Chondrocyte (in vitro differentiated cells): ENCODE data around the gene SESN3. TPM values are rescaled to one million over a fixed set of nuclear protein-coding genes. Genes with fewer than 3 reads are reported as not detected.
"Not testable (repeated sequence)": the region's sequence is repeated elsewhere in the genome, so short reads cannot be mapped to it uniquely, and the experiment has no call there.

Source experiments
- DNase-seq: peaks from one replicate; pipeline ENCODE4 v3.0.0; 2021; ENCODE audit warnings: mixed read lengths, low spot score
- H3K27ac Mint-ChIP-seq: one replicate; pipeline ENCODE4 v1.8.0; 2021; ENCODE audit warnings: mild to moderate bottlenecking, moderate library complexity, mixed read lengths; ENCODE audit not compliant: unreplicated experiment
- H3K27me3 Mint-ChIP-seq: 2 replicates; pipeline ENCODE4 v1.8.0; 2021; ENCODE audit warnings: low read depth, mixed read lengths
- H3K36me3 Mint-ChIP-seq: 2 replicates; pipeline ENCODE4 v1.8.0; 2021; ENCODE audit warnings: low read depth, mixed read lengths
- H3K4me1 Mint-ChIP-seq: 2 replicates; pipeline ENCODE4 v1.8.0; 2021; ENCODE audit warnings: low read depth, mild to moderate bottlenecking, mixed read lengths
- H3K4me3 Mint-ChIP-seq: one replicate; pipeline ENCODE4 v1.8.0; 2021; ENCODE audit warnings: mild to moderate bottlenecking, moderate library complexity, mixed read lengths; ENCODE audit not compliant: unreplicated experiment
- H3K9me3 Mint-ChIP-seq: 2 replicates; pipeline ENCODE4 v1.8.0; 2021; ENCODE audit warnings: low read depth, mixed read lengths
- total RNA-seq: library from RNA; stranded (reverse); gene quantifications from 3 replicates; pipeline ENCODE4 v1.2.1, GENCODE V29; 2021
- TF ChIP-seq, protein P1 (sequence below): fragments of 200-600 bp; sonication (generic); IDR thresholded peaks from 2 replicates; pipeline ENCODE4 v1.5.0; 2021; ENCODE audit warnings: antibody characterized with exemption, mild to moderate bottlenecking, moderate library complexity

SESN3 gene
- total RNA-seq, 1 donor from 2014 or later, result 104 TPM

DNA sequence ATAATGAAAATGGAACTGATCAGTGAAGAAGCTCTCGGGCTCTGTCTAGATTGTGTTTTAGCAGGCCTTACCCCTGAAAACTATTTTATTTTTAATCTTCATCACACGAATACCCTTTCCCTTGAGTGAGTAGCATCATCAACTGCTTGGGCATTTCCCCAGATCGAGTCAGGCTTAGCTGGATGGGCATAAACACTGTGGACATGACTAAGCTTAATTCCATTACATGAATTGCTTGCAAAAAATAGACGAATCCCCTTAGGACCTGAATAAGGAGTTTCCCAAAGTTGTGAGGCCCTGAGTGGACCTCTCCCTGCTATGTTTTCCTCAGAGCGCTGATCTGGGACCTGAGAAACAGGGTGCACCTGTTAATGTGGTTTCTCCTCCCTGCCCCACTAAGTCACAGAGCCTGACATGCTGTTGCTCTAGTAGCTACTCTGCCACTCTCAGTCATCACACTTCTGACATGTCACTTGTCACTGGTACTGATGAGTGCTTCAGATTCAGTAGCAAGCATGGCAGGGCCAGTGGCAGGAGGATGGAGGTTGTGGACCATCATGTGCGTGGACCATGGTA is 87.8 kb downstream of the SESN3 start:
- H3K27me3 Mint-ChIP-seq, result no peaks in the 10 kb centered on the region
- TF ChIP-seq, protein P1, sequence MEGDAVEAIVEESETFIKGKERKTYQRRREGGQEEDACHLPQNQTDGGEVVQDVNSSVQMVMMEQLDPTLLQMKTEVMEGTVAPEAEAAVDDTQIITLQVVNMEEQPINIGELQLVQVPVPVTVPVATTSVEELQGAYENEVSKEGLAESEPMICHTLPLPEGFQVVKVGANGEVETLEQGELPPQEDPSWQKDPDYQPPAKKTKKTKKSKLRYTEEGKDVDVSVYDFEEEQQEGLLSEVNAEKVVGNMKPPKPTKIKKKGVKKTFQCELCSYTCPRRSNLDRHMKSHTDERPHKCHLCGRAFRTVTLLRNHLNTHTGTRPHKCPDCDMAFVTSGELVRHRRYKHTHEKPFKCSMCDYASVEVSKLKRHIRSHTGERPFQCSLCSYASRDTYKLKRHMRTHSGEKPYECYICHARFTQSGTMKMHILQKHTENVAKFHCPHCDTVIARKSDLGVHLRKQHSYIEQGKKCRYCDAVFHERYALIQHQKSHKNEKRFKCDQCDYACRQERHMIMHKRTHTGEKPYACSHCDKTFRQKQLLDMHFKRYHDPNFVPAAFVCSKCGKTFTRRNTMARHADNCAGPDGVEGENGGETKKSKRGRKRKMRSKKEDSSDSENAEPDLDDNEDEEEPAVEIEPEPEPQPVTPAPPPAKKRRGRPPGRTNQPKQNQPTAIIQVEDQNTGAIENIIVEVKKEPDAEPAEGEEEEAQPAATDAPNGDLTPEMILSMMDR, result no peak
- H3K9me3 Mint-ChIP-seq, result no peaks in the 10 kb centered on the region
- H3K27ac Mint-ChIP-seq, result no peak overlapping the region
- H3K4me3 Mint-ChIP-seq, result no peak overlapping the region
- no peaks in the 10 kb centered on the region for H3K36me3 Mint-ChIP-seq
- DNase-seq, result no peak
- peaks cover 33% of the 10 kb centered on the region for H3K4me1 Mint-ChIP-seq

DNA sequence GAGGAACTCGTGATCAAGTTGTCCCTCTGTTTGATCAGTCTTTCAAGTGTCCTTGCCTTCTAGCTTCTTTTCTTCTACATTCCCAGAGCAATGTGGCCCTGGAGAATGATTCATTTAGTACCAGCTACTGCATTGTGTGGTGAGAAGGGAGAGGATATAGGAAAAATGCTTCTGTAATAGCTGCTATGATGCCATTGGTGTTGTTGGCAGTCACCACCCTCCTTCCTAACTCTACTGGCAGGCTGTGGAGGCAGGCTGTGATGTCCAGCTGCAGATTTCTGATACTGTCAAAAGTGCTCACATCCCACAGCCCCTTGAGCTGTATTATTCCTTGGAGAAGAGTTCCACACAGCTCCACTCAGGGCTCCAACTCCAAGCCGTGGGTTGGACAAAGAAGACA is 88.6 kb downstream of the SESN3 start:
- Mint-ChIP-seq H3K27me3 (no peaks in the 10 kb centered on the region), H3K27ac (no peak overlapping the region), H3K36me3 (no peaks in the 10 kb centered on the region), H3K9me3 (no peaks in the 10 kb centered on the region), H3K4me1 (peaks cover 26% of the 10 kb centered on the region), H3K4me3 (no peak overlapping the region)
- no peak for DNase-seq
- TF ChIP-seq, protein P1, result no peak

DNA sequence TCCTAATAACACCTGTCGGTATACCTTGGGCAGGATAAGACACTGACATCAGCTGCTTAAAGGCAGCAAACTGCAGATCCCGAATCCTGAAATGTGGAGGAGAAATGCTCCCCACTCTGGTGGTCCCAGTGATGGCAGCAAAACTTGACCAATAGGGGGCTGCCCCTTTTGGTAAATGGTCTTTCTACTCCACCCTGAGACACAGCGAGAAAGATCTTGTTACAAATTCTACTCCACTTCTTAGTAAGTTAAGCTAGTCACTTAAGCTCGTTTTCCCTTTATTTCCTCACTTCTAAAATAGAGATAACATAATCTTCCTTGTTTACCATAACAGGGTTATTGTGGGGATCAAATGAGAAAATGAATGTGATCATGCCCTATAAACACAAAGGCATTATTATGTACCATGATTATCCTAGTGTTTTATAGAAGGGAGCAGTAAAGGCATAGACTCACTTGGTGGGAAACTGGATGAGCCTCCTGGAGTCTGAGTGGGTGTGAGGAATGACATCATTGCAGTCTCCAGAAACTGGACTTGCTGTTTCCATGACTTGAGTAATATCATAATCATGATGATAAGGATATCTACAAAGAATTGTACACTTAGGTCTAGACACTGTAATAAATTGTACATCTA is 90.5 kb downstream of the SESN3 start:
- Mint-ChIP-seq H3K27ac (no peak overlapping the region), H3K9me3 (no peaks in the 10 kb centered on the region), H3K36me3 (peaks cover 2% of the 10 kb centered on the region), H3K27me3 (no peaks in the 10 kb centered on the region), H3K4me3 (no peak overlapping the region), H3K4me1 (peaks cover 19% of the 10 kb centered on the region)
- TF ChIP-seq, protein P1, result no peak
- no peak for DNase-seq

GRCh38 chr11:95138448-95138847 is 92.6 kb downstream of the SESN3 start:
- DNase-seq, result no peak
- TF ChIP-seq, protein P1, result peak; percentile 70
- Mint-ChIP-seq H3K27me3 (no peaks in the 10 kb centered on the region), H3K36me3 (peaks cover 2% of the 10 kb centered on the region), H3K9me3 (no peaks in the 10 kb centered on the region), H3K4me1 (peaks cover 25% of the 10 kb centered on the region), H3K27ac (no peak overlapping the region), H3K4me3 (no peak overlapping the region)

DNA sequence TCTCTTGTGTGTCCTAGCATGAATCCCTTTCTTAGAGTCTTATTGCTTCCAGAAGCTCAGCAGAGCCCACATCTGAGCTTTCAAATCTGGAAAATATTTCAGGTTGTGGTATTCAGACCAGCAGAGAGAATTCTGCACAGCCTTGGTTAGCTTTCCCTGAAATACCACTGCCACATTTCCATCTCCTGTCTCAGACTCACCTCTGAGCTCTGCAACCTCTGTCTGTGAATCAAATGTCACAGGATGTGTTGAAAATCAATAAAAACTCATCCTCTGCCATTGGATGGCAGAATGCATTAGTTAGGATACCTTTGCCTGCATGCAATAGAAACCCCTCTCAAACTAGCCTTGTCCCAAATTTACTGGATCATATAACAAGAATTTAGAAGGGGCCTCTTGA is 93.7 kb downstream of the SESN3 start:
- Mint-ChIP-seq H3K36me3 (peaks cover 2% of the 10 kb centered on the region), H3K27me3 (no peaks in the 10 kb centered on the region), H3K4me3 (no peak overlapping the region), H3K27ac (no peak overlapping the region), H3K4me1 (peaks cover 32% of the 10 kb centered on the region), H3K9me3 (no peaks in the 10 kb centered on the region)
- TF ChIP-seq, protein P1, result no peak
- no peak for DNase-seq

- not testable (repeated sequence) for H3K4me3 Mint-ChIP-seq, H3K9me3 Mint-ChIP-seq, H3K36me3 Mint-ChIP-seq, H3K27me3 Mint-ChIP-seq, DNase-seq, H3K27ac Mint-ChIP-seq
- H3K4me1 Mint-ChIP-seq, result peaks cover 32% of the 10 kb centered on the region
These were observed 94.3 kb downstream of the SESN3 start for GRCh38 chr11:95136747-95137146.
